ENCODE results near the gene ARHGAP12.

The ARHGAP12 gene

DNA sequence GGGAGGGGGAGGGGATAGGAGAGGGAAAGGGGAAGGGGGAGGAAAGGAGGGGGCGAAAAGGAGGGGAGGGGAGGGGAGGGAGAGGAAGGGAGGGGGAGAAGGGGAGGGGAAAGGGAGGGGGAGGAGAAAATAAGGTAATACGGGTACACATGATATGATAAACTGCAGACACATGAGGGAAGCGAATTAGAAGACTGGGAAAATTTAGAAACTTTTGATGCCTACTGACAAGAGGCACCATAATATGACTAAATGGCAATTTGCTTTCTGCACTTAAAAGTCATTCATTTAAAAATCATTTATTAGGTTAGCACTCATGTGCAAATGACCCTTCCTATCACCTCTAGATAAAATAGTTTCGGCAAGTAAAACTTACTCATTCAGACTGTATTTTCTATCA lies 73.6 kb downstream of the ARHGAP12 start:
- TF ChIP-seq, protein P1, sequence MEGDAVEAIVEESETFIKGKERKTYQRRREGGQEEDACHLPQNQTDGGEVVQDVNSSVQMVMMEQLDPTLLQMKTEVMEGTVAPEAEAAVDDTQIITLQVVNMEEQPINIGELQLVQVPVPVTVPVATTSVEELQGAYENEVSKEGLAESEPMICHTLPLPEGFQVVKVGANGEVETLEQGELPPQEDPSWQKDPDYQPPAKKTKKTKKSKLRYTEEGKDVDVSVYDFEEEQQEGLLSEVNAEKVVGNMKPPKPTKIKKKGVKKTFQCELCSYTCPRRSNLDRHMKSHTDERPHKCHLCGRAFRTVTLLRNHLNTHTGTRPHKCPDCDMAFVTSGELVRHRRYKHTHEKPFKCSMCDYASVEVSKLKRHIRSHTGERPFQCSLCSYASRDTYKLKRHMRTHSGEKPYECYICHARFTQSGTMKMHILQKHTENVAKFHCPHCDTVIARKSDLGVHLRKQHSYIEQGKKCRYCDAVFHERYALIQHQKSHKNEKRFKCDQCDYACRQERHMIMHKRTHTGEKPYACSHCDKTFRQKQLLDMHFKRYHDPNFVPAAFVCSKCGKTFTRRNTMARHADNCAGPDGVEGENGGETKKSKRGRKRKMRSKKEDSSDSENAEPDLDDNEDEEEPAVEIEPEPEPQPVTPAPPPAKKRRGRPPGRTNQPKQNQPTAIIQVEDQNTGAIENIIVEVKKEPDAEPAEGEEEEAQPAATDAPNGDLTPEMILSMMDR (IDR thresholded peaks at IDR 0.05; ENCODE audit: control insufficient read depth, insufficient read depth, low read depth, low read length, missing control alignments): no peak
- no peak for DNase-seq (ENCODE audit: low read depth)

DNA sequence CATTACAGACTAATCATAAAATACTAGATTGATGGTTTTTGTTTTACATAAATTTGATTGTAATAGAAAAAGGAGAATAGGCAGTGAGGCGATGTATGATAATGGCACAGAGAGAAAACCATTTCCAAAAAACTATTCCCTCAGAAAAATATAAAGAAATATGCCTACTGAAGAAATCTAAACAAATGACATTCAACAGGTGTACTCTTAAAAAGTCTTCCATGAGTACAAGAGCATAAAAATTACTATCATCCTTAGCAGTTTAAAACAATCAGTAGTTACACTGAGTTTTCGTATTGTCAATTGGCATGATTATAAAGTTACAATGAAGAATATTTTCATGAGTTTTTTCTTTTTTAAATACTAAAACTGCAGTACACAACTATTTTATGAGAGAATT lies 75.0 kb downstream of the ARHGAP12 start:
- no peak overlapping the region for H3K4me3 ChIP-seq (ENCODE audit: control insufficient read depth, low read depth, low read length)
- TF ChIP-seq, protein P1 (IDR thresholded peaks at IDR 0.05; ENCODE audit: control insufficient read depth, insufficient read depth, low read depth, low read length, missing control alignments): no peak
- no peak for DNase-seq (ENCODE audit: low read depth)

More for the DNA sequence above, 73.6 kb downstream of the ARHGAP12 start:
- no peak overlapping the region for H3K4me3 ChIP-seq (ENCODE audit: control insufficient read depth, low read depth, low read length)

GRCh38 chr10:31851216-31851615 lies 77.4 kb downstream of the ARHGAP12 start:
- TF ChIP-seq, protein P1 (IDR thresholded peaks at IDR 0.05; ENCODE audit: control insufficient read depth, insufficient read depth, low read depth, low read length, missing control alignments): no peak
- H3K4me3 ChIP-seq (ENCODE audit: control insufficient read depth, low read depth, low read length): no peak overlapping the region
- DNase-seq (ENCODE audit: low read depth): no peak

- DNase-seq (ENCODE audit: low read depth): no peak
- no peak overlapping the region for H3K4me3 ChIP-seq (ENCODE audit: control insufficient read depth, low read depth, low read length)
- TF ChIP-seq, protein P1 (IDR thresholded peaks at IDR 0.05; ENCODE audit: control insufficient read depth, insufficient read depth, low read depth, low read length, missing control alignments): no peak
Observed at GRCh38 chr10:31847515-31847914, 81.1 kb downstream of the ARHGAP12 start.

GRCh38 chr10:31838709-31839108 lies 89.9 kb downstream of the ARHGAP12 start:
- no peak for DNase-seq (ENCODE audit: low read depth)
- TF ChIP-seq, protein P1 (IDR thresholded peaks at IDR 0.05; ENCODE audit: control insufficient read depth, insufficient read depth, low read depth, low read length, missing control alignments): no peak
- no peak overlapping the region for H3K4me3 ChIP-seq (ENCODE audit: control insufficient read depth, low read depth, low read length)

- no peak overlapping the region for H3K4me3 ChIP-seq (ENCODE audit: control insufficient read depth, low read depth, low read length)
- no peak for DNase-seq (ENCODE audit: low read depth)
- TF ChIP-seq, protein P1 (IDR thresholded peaks at IDR 0.05; ENCODE audit: control insufficient read depth, insufficient read depth, low read depth, low read length, missing control alignments): no peak
Observed at GRCh38 chr10:31838065-31838464, 90.6 kb downstream of the ARHGAP12 start.
